Gastrocnemius medialis (tissue), 4 donors: ENCODE measurements around the gene ATF7IP.

Experiments
- CTCF ChIP-seq, 5 experiments: fragments of 450-650 bp in 3 of 5; fragments of 200-600 bp in 2 of 5; sonication (generic) in 2 of 5; IDR thresholded peaks in 4 of 5; conservative IDR thresholded peaks in 1 of 5; 1 replicate in 4 of 5; 2 replicates in 1 of 5; pipeline ENCODE4 v1.5.1; 2016 to 2019; ENCODE audit warnings: antibody characterized with exemption in 5 of 5, mild to moderate bottlenecking in 3 of 5, moderate library complexity in 3 of 5
- POLR2A ChIP-seq, 2 donors: fragments of 450-650 bp; IDR thresholded peaks; one replicate each; pipeline ENCODE4 v1.6.1; 2017; ENCODE audit warnings: antibody characterized with exemption in 2 of 2, mild to moderate bottlenecking in 2 of 2, moderate library complexity in 2 of 2

- no peak for TF ChIP-seq CTCF (IDR thresholded peaks at IDR 0.05 in 4 of 5, conservative IDR thresholded peaks at IDR 0.05 in 1 of 5)
- no peak for TF ChIP-seq POLR2A (IDR thresholded peaks at IDR 0.05)
Observed at GRCh38 chr12:14327711-14328110, 37.8 kb upstream of the ATF7IP start.
